K562 (cell line): Measurements from ENCODE around the gene HCN3. TPM values are rescaled to one million over a fixed set of nuclear protein-coding genes. Genes with fewer than 3 reads are reported as not detected.
A peak's percentile ranks its signal among the peaks of the same experiment; 100 is the strongest.

Experiments used
- BRF2 ChIP-seq: IDR thresholded peaks from 3 replicates; pipeline ENCODE4 v1.6.1; 2011; ENCODE audit warnings: borderline replicate concordance, mild to moderate bottlenecking; ENCODE audit not compliant: insufficient read length, insufficient read depth
- CXXC5 ChIP-seq: fragments of 250-450 bp; sonication (Bioruptor Pico); IDR thresholded peaks from 2 replicates; pipeline ENCODE4 v1.8.0; 2022; ENCODE audit warnings: inconsistent platforms, mild to moderate bottlenecking, moderate library complexity
- GMEB1 ChIP-seq: fragments of 250-450 bp; sonication (Bioruptor Pico); IDR thresholded peaks from 2 replicates; pipeline ENCODE4 v1.4.0; 2020; ENCODE audit warnings: mild to moderate bottlenecking
- GTF2B ChIP-seq: IDR thresholded peaks from 2 replicates; pipeline ENCODE4 v1.6.1; 2011; ENCODE audit not compliant: insufficient read length; ENCODE audit errors: extremely low read depth
- JUND ChIP-seq, 2 experiments: IDR thresholded peaks; 2 replicates in 1 of 2; 3 replicates in 1 of 2; pipeline ENCODE4 v1.6.1; 2011; ENCODE audit warnings: borderline replicate concordance in 2 of 2, low read depth in 2 of 2, low read length in 2 of 2, improper control_type of control experiment in 1 of 2, missing biosample characterization in 1 of 2, missing genetic modification characterization in 1 of 2, missing genetic modification reagents in 1 of 2
- MED1 ChIP-seq: sonication (generic); formaldehyde crosslinking; IDR thresholded peaks from 2 replicates; pipeline ENCODE4 v1.8.1; 2023; ENCODE audit warnings: missing genetic modification reagents, borderline replicate concordance
- MXI1 ChIP-seq: IDR thresholded peaks from 2 replicates; pipeline ENCODE4 v1.6.1; 2011; ENCODE audit warnings: low read depth, mild to moderate bottlenecking, improper control_type of control experiment, low read length
- POLR2AphosphoS5 ChIP-seq: IDR thresholded peaks from 2 replicates; pipeline ENCODE4 v1.6.1; 2011; ENCODE audit warnings: mild to moderate bottlenecking, low read depth, low read length, moderate library complexity; ENCODE audit not compliant: control insufficient read depth, insufficient read depth
- ZBTB12 ChIP-seq: fragments of 250-450 bp; sonication (Bioruptor Pico); IDR thresholded peaks from 2 replicates; pipeline ENCODE4 v1.4.0; 2020
- ZBTB33 ChIP-seq: sonication (generic); formaldehyde crosslinking; IDR thresholded peaks from 2 replicates; pipeline ENCODE4 v1.8.1; 2023; ENCODE audit warnings: mild to moderate bottlenecking, missing genetic modification reagents
- ZNF134 ChIP-seq: fragments of 250-450 bp; sonication (Bioruptor Pico); conservative IDR thresholded peaks from 2 replicates; pipeline ENCODE4 v1.4.0; 2020
- ZNF3 ChIP-seq: fragments of 250-450 bp; sonication (Bioruptor Pico); IDR thresholded peaks from 2 replicates; pipeline ENCODE4 v1.5.0; 2021; ENCODE audit warnings: mild to moderate bottlenecking, moderate library complexity
- ZNF316 ChIP-seq: fragments of 450-650 bp; IDR thresholded peaks from 2 replicates; pipeline ENCODE4 v1.6.1; 2016
- ZNF444 ChIP-seq: fragments of 250-450 bp; sonication (Bioruptor Pico); IDR thresholded peaks from 2 replicates; pipeline ENCODE4 v1.4.0; 2020; ENCODE audit warnings: mild to moderate bottlenecking, moderate library complexity
- ZNF445 ChIP-seq: fragments of 250-450 bp; sonication (Bioruptor Pico); IDR thresholded peaks from 2 replicates; pipeline ENCODE4 v1.4.0; 2020; ENCODE audit warnings: low read depth, mild to moderate bottlenecking, moderate library complexity
- ZNF707 ChIP-seq: fragments of 250-450 bp; sonication (Bioruptor Pico); conservative IDR thresholded peaks from 2 replicates; pipeline ENCODE4 v1.8.0; 2022; ENCODE audit warnings: inconsistent platforms, mild to moderate bottlenecking, moderate library complexity
- ZNF830 ChIP-seq: fragments of 250-450 bp; sonication (Bioruptor Pico); IDR thresholded peaks from 2 replicates; pipeline ENCODE4 v1.5.0; 2021; ENCODE audit warnings: mild to moderate bottlenecking
- polyA plus RNA-seq, 8 experiments: library from polyadenylated mRNA; depleted of rRNA in 4 of 8; stranded (reverse) in 5 of 8; unstranded in 3 of 8; fragments of >200 nt; fragmentation: Nextera tagmentation in 2 of 8; fragmentation: Illumina TruSeq in 1 of 8; extraction: Ambion mirVana in 2 of 8; extraction: Trizol in 1 of 8; gene quantifications; 2 replicates each; pipeline versions ENCODE4 v1.2.1 to v1.2.3, GENCODE V29; 2011 to 2014; ENCODE audit warnings: inconsistent platforms in 1 of 8, missing spikeins in 1 of 8
- total RNA-seq, 7 experiments: library from RNA; depleted of rRNA in 6 of 7; stranded (reverse); fragments of >200 nt in 6 of 7; fragmentation: Illumina TruSeq in 2 of 7; extraction: Trizol in 2 of 7; gene quantifications; 2 replicates each; pipeline versions ENCODE4 v1.2.1 to v1.2.3, GENCODE V29; 2011 to 2021; ENCODE audit warnings: low replicate concordance in 1 of 7

Gene HCN3
- total and polyA plus RNA-seq, 9 of the 15 experiments (the other 6 are each of a cell fraction or from before 2014, with no cell fraction given): 0.91 to 9.7 (median 3.9) TPM

- TF ChIP-seq POLR2AphosphoS5: peak; percentile 67; the same call in 1 of the 2 replicates
- no peak for TF ChIP-seq ZBTB33 (CRISPR knock-in tag)
- TF ChIP-seq ZNF316: no peak
- TF ChIP-seq BRF2: no peak
- TF ChIP-seq ZNF830 (CRISPR knock-in tag): no peak
- TF ChIP-seq GMEB1 (CRISPR knock-in tag): no peak
- peak; percentile 35; the same call in 1 of the 2 replicates for TF ChIP-seq MXI1
- TF ChIP-seq JUND (IDR thresholded peaks at IDR 0.05; ENCODE audit: borderline replicate concordance, low read depth, low read length): 0 out of 2 replicates have a peak, but pooled peaks have one; percentile 7
- TF ChIP-seq JUND (tag; IDR thresholded peaks at IDR 0.05; ENCODE audit: borderline replicate concordance, low read depth, low read length): no peak; the same call in 2 of the 3 replicates
- peak; percentile 98 for TF ChIP-seq ZNF444 (CRISPR knock-in tag)
- TF ChIP-seq ZBTB12 (CRISPR knock-in tag): no peak
- peak; percentile 84 for TF ChIP-seq CXXC5 (CRISPR knock-in tag)
- no peak for TF ChIP-seq ZNF707 (CRISPR knock-in tag)
- no peak for TF ChIP-seq ZNF3 (CRISPR knock-in tag)
- no peak for TF ChIP-seq ZNF134 (CRISPR knock-in tag)
- no peak for TF ChIP-seq GTF2B
- no peak for TF ChIP-seq MED1 (CRISPR knock-in tag)
- TF ChIP-seq ZNF445 (CRISPR knock-in tag): no peak
These were observed 21.8 kb upstream of the HCN3 start, which contains the start of gene ENTREP3 (continued) for GRCh38 chr1:155255243-155256007.
